Mucosa of descending colon (tissue), 3 donors: ENCODE results near the gene TNIK. TPM values are rescaled to one million over a fixed set of nuclear protein-coding genes. Genes with fewer than 3 reads are reported as not detected.

Experiments
- ATAC-seq: fragments of 200-7000 bp; cut with Tn5 transposase; one replicate; pipeline ENCODE4 v1.9.1; 2020; ENCODE audit warnings: mild to moderate bottlenecking, moderate library complexity
- DNase-seq, 3 donors: peaks; one replicate each; pipeline ENCODE4 v3.0.0-alpha.2; 2020
- H3K36me3 ChIP-seq: fragments of 200-600 bp; one replicate; pipeline ENCODE4 v1.8.0; 2021; ENCODE audit warnings: low read depth, mild to moderate bottlenecking
- H3K4me1 ChIP-seq: fragments of 200-600 bp; one replicate; pipeline ENCODE4 v1.8.0; 2021; ENCODE audit warnings: low read depth, mild to moderate bottlenecking
- H3K4me3 ChIP-seq: fragments of 200-600 bp; one replicate; pipeline ENCODE4 v1.8.0; 2021; ENCODE audit warnings: mild to moderate bottlenecking
- H3K9me3 ChIP-seq: fragments of 200-600 bp; one replicate; pipeline ENCODE4 v1.8.0; 2021; ENCODE audit warnings: mild to moderate bottlenecking
- CTCF ChIP-seq: fragments of 200-600 bp; IDR thresholded peaks from one replicate; pipeline ENCODE4 v1.8.0; 2022; ENCODE audit warnings: antibody characterized with exemption, mild to moderate bottlenecking
- intact Hi-C, 2 donors: fragments of 100-400 bp; cut with DNase I in 1 of 2; cut with micrococcal nuclease in 1 of 2; formaldehyde crosslinking; loops; one replicate each; pipeline versions ENCODE4 v1.11.0 to v1.11.1; 2022; cut with DNase I, micrococcal nuclease
- total RNA-seq, 3 donors: library from RNA; stranded (reverse); fragmentation: NEBNext Ultra II Directional in 2 of 3; extraction: Animal tissue kit (Norgen Biotek cat#: 25700) in 2 of 3; gene quantifications; one replicate each; pipeline versions ENCODE4 v1.2.1 to v1.2.4, GENCODE V29; 2021 to 2023
- donor health status: DM: no; HTN: no; CAD: no; lungs with moderate emphysema.
- donor health status: DM: no; HTN: no; CAD: no.
- donor health status: DM: no; HTN: yes; CAD: no.

TNIK gene
- total RNA-seq, 3 donors from 2014 or later: 27.2 to 33.0 (median 28.0) TPM

GRCh38 chr3:171168086-171168485 is 292.1 kb downstream of the TNIK start:
- TF ChIP-seq CTCF: no peak
- Histone ChIP-seq H3K36me3 (no peaks in the 10 kb centered on the region), H3K4me3 (no peak overlapping the region), H3K4me1 (peaks cover 6% of the 10 kb centered on the region), H3K9me3 (peaks cover 3% of the 10 kb centered on the region)
- DNase-seq: no peak
- intact Hi-C loops: no loop called here
- peak; percentile 91 for ATAC-seq

- intact Hi-C loops: no loop called here
- Histone ChIP-seq H3K36me3 (no peaks in the 10 kb centered on the region), H3K4me3 (no peak overlapping the region), H3K4me1 (peaks cover 6% of the 10 kb centered on the region), H3K9me3 (peaks cover 8% of the 10 kb centered on the region)
- peak; percentile 21 for ATAC-seq
- DNase-seq: no peak
- no peak for TF ChIP-seq CTCF
Observed at GRCh38 chr3:171165983-171166382, 294.2 kb downstream of the TNIK start.

GRCh38 chr3:171165499-171165921 is 294.7 kb downstream of the TNIK start:
- no peak for TF ChIP-seq CTCF
- no peak for ATAC-seq
- no peaks in the 10 kb centered on the region for H3K36me3 ChIP-seq
- H3K9me3 ChIP-seq: peaks cover 8% of the 10 kb centered on the region
- no peak overlapping the region for H3K4me3 ChIP-seq
- DNase-seq: no peak
- intact Hi-C loops: no loop called here
- peaks cover 6% of the 10 kb centered on the region for H3K4me1 ChIP-seq

GRCh38 chr3:171164067-171164465 is 296.1 kb downstream of the TNIK start:
- TF ChIP-seq CTCF: no peak
- DNase-seq: no peak
- no peaks in the 10 kb centered on the region for H3K36me3 ChIP-seq
- H3K9me3 ChIP-seq: peaks cover 8% of the 10 kb centered on the region
- no peaks in the 10 kb centered on the region for H3K4me1 ChIP-seq
- intact Hi-C loops: no loop called here
- ATAC-seq: no peak
- H3K4me3 ChIP-seq: no peak overlapping the region

- intact Hi-C loops: no loop called here
Observed at GRCh38 chr3:171163101-171164066, 296.8 kb downstream of the TNIK start.

More at GRCh38 chr3:171163101-171164066, 296.8 kb downstream of the TNIK start:
- Histone ChIP-seq H3K36me3 (no peaks in the 10 kb centered on the region), H3K9me3 (peaks cover 8% of the 10 kb centered on the region), H3K4me1 (no peaks in the 10 kb centered on the region), H3K4me3 (no peak overlapping the region)
- DNase-seq (no peak), ATAC-seq (peak; percentile 45)
- TF ChIP-seq CTCF: peak; percentile 26
